HL-60/S4 treated with phorbol 12-myristate 13-acetate at 8.2 ng/mL for 4 days and 3 days (cell line): ENCODE measurements around the gene TNFRSF1B.

Experiments
- in situ Hi-C: fragments of 300-500 bp; cut with MboI; formaldehyde crosslinking; loops from 2 replicates; pipeline ENCODE4 v1.15.0; 2022; ENCODE audit warnings: low sequenced_read_pairs

TNFRSF1B gene

DNA sequence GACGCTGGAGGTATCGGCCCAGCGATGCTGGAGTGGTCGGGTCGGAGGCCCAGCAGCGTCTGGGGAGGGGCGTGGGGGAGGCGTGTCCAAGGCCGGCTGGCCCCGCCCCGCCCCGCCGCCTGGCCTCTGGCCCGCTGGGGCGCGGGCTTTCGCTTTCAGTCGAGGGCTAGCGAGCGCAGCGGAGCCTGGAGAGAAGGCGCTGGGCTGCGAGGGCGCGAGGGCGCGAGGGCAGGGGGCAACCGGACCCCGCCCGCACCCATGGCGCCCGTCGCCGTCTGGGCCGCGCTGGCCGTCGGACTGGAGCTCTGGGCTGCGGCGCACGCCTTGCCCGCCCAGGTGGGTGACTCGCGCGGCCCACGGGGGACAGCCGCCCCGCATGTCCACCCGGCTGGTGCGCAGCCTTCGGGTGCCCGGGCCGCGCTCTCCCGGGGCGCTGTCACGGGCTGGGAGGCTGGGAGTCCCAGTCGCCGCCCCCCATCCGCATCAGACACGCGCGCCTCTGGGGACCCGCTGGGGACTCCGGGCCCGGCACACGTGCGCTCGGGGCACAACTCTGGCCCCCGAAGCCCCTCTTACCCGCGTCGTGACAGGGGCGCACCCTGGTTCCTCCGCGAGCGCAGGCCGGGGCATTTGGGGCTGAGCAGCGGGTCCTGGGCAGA, at the start of gene TNFRSF1B:
TSS of gene TNFRSF1B (plus strand) at position 158 of the 659 bp plus-strand sequence. CDS start at position 259, 101 bp downstream.
- in situ Hi-C loops, result no loop called here

DNA sequence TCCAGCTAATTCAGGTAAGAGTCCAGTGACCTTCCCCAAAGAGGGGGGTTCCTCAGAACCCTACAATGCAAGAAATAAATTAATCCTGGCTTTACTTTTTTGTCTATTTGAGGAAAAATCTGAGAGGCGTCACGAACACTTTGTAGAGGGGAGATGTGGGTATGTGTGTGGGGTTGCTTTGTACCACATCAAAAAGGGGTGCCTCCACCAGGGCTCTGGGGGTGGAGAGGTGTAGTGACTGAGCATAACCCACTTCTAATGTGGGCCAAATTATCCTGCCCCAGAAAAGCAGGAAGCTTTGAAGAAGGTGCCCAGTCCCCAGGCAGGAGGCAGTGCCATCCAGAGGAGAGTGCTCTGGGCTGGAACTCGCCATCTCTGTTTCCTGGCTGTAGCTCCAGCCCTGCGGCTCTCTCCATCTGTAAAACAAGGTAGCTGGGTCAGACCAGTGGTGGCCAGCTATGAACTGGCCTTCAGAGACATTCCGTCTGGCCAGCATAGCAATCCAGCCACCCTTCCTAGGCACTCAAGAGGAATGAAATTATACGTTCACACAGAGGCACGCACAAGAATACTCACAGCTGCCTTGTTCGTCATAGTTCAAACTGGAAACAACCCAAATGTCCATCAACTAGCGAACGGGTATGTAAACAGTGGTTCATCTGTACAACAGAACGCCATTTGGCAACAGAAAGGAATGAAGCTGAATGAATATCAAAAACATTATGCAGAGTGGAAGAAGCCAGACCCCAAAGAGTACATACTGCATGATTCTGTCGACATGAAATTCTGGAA, 45.4 kb upstream of the TNFRSF1B start:
- in situ Hi-C loops, result loop anchor here (25.0 kb wide), 1 partner anchor 516 kb away; the partner anchor contains the start of gene AADACL4

DNA sequence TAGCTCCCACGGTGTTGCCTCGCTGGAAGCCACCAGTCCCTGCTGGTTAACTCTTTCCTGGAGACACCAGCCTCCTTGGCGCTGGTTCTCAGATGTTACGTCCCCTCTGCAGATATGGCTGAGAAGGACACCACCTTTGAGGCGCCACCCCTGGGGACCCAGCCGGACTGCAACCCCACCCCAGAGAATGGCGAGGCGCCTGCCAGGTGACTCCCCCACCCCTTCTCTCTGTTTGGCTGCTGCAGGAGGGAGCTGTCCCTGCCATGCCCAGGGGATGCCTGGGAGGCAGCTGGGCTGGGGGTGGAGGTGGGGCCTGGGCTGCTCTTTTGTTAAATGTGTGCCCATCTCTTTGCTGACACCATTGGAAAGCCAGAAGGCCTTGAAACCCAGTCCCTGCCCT, 43.6 kb upstream of the TNFRSF1B start:
- in situ Hi-C loops, result loop anchor here (25.0 kb wide), 1 partner anchor 514 kb away; the partner anchor contains the start of gene AADACL4

DNA sequence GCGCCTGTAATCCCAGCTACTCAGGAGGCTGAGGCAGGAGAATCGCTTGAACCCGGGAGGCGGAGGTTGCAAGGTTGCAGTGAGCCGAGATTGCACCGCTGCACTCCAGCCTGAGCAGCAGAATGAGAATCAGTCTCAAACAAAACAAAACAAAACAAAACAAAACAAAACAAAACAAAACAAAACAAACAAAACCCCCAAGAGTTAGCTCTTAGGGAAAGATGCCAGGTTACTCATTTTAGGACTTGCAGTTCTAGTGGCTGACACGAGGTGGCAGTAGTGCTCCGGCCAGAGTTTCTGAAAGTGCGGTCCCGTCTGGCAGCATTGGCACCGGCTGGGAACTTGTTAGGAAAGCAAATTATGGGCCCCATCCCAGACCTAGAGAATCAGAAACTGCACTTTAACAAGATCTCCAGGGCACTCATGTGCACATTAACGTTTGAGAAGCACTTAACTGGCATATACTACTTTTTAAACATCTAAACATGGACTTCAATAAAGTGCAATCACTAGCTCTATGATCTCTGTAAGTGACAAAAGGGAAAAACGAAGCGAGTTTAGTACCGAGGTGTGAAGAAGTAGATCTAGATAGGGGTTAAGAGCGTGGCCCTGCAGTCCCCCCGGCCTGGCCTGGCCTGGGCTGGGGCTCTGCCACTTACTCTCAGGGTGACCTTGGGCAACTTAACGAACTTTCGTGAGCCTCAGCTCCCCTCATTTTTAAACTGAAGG, 41.9 kb upstream of the TNFRSF1B start:
- in situ Hi-C loops, result loop anchor here (5.0 to 25.0 kb wide), 2 partner anchors 82 to 512 kb away; partner anchors contain the start of gene AADACL4

DNA sequence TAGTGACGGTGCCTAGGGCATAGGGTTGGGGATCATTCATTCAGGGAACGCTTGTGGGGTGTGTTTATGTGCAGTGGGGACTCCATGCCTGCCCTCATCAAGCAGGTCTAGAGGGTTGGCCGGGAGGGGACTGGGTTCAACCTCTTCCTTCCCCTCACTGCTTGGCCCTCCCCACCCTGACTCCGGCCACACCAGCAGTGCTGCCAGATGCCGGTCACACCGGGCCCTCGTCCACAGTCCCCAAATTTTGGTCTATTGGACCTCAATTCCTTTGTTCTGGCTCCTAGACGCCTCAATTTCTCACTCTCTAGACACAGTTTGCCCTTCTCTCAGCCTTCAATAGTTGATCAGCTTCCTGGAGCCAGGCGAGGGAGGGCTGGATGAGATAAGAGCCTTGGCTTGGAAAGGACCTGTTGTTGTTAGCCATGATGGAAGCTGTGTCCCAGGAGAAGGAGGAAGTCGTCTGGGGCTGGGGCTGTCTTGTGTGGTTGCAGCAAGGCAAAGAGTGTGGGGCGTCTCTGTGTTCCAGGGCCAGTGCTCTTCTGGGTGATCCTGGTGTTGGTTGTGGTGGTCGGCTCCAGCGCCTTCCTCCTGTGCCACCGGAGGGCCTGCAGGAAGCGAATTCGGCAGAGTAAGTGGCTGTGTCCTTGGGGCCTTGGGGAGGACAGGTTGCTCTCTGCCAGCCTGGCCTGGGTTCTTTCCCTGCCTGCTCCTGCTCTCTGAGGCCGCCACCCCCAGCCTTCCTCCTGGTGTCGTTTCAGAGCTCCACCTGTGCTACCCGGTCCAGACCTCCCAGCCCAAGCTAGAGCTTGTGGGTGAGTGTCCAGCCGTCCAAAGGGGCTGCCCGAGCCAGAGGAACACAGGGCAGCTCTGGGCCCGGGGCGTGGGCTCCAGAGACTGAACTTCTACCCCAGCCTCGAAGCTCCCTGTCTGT, 41.1 kb upstream of the TNFRSF1B start:
- in situ Hi-C loops, result loop anchor here (5.0 kb wide), 1 partner anchor 82 kb away; no protein-coding TSS in a partner anchor

DNA sequence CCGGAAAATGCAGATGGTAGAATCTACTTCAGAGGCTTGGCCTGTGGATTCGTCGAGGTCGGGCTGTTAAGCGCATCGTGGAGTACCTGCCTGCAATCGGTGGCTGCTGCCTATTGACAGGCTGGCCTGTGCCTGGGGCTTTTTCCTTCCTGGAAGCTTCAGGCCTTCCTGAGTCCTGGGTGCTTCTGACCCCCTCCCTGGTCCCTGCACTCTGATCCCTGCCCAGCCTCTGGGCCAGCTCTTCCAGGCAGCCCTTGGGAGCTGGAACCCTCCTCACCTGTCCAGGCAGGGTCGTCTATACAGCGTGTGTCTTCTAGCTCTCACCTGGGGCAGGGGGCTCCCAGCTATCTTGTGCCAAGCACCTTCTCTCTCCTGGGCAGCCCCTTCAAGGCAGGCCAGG, 40.0 kb upstream of the TNFRSF1B start:
- in situ Hi-C loops, result loop anchor here (5.0 kb wide), 1 partner anchor 81 kb away; no protein-coding TSS in a partner anchor

DNA sequence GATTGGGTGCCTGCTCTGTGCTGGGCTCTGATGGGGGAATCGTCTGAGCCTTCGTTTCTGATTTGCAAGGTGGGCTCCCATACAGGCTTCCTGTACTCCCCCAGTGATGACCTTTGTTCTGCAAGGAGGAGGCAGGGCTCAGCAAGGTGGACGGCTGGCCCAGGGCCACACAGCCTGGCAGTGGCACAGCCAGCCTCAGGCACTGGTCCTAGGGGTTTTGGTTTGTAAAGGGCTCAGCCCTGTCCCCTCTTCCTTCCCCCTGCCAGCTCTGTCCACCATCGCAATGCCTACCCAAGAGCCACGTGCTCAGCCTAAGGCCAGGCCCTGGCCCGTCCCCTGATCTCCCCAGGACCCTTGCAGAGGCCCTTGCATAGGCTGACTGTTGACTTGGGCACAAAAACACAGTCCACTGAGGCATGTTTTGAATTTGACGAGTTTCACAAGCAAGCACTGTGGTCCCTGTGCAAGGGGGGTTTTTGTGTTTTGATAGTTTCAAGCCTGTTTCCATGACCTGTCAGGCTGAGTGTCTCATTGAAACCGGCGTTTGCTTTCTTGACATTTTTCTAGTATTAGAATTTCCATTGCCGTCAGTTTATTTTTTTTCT, 39.5 kb upstream of the TNFRSF1B start:
- in situ Hi-C loops, result loop anchor here (5.0 kb wide), 1 partner anchor 80 kb away; no protein-coding TSS in a partner anchor

DNA sequence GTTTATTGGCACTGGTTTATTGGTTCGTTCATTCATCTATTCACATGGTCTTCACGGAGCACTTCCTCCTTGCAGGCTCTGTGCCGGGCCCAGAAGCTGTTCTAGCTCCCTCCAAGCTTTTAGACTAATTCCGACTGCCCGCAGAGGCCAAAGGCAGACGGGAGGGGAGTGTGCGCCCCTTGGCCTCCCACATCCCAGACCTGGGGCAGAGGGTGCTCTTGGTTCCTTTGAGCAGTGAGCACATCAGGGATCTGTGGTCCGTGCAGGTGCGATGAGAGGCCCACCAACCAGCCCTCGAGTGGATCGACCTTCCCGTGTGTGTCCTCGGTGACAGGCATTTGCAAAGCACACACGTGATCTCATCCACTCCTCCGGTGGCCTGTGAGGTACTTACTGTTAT, 38.7 kb upstream of the TNFRSF1B start:
- in situ Hi-C loops, result loop anchor here (5.0 kb wide), 1 partner anchor 79 kb away; no protein-coding TSS in a partner anchor

DNA sequence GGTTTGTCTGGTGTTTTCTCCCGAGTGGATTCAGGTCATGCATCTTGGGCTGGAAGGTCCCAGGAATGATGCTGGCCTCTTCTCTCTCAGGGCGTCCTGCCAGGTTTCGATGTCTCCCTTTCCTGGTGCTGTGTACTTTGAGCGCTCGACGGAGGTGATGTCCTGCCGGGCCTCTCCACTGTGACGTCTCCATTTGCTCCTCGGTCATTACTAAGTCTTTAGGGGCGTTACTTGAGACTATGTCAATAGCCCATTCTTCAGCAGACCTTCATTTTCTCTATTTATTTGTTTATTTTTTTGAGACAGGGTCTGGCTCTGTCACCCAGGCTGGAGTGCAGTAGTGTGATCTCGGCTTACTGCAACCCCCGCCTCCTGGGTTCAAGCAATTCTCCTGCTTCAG, 37.2 kb upstream of the TNFRSF1B start:
- in situ Hi-C loops, result loop anchor here (5.0 kb wide), 1 partner anchor 78 kb away; no protein-coding TSS in a partner anchor

DNA sequence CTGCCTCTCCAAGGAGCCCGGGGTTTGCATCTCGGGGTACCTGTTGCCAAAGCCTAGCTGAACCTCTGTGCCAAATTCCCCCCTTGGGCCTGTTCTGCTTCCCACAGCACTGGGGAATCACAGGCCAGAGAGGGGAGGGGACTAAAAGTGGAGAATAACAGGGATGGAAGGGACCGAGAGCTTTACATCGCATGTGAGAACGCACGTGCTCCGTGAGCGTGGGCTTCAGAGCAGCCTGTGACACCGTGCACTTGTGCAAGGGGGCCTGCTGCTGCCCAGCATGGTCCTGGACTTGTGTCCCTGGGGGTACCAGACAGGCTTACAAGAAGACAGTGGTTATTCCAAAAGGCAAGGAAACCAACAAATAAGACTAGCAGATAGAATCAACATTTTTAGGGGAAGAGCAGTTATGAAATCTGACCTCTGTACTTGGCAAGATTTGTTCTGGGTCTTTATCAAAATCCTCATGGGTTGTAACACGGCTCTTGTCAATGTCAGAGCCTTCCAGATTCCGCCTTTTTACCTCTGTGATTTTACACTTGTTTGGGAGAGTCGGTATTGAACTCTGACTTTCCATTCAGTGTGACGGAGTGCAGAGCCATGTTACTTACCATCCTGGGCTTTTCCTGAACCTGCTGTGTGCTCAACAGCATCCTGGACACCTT, 36.2 kb upstream of the TNFRSF1B start:
- in situ Hi-C loops, result no loop called here

DNA sequence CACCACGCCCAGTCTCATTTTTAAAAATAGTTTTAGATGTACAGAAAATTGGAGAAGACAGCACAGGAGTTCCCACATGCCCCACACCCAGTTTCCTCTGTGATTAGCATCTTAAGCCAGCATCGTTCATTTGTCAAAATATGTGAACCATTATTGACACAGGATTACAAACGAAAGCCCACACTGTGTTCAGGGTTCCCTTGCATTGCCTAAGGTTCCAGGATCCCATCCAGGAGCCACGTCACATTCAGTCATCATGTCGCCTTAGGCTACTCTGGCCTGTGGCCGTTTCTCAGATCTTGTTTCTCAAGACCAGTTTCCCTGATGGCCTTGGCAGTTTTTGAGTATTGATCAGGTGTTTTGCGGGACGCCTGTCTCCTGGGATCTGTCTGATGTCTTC, 34.7 kb upstream of the TNFRSF1B start:
- in situ Hi-C loops, result no loop called here

DNA sequence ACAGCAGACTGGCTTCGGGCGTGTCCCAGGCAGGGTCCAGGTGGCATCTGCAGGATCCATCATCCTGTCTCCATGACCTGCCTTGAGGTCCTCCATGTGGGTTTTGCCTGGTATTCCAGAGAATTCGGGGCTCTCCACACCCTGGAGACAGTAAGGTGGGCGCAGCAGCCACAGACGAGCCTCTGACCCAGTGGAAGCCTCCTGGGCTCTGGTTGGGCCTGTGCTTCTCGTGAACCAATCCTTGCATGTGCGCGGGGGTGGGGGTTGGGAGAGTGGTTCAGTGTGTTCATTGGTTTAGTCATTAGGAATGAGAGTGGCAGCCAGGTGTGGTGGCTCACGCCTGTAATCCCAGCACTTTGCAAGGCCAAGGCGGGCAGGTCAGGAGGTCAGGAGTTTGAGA, 32.1 kb upstream of the TNFRSF1B start:
- in situ Hi-C loops, result no loop called here

DNA sequence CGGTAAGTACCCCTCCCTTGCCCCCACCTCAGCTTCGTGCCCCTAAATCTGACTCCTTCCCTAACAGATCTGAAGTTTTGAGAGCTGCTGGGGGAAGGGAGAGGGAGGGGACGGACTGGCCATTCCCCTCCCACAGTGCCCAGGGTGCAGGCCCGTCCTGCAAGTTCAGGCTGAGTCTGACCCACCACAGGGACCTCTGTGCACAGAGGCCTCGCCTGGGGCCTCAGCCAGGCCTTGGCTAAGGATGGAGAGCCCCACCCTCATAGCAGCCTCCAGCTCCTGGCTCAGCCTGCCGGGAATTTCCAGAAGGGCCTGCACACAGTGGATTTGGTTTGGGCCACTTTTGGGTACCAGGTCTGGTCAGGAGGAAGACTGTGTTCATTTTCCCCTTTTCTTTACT, 31.2 kb upstream of the TNFRSF1B start:
- in situ Hi-C loops, result no loop called here

DNA sequence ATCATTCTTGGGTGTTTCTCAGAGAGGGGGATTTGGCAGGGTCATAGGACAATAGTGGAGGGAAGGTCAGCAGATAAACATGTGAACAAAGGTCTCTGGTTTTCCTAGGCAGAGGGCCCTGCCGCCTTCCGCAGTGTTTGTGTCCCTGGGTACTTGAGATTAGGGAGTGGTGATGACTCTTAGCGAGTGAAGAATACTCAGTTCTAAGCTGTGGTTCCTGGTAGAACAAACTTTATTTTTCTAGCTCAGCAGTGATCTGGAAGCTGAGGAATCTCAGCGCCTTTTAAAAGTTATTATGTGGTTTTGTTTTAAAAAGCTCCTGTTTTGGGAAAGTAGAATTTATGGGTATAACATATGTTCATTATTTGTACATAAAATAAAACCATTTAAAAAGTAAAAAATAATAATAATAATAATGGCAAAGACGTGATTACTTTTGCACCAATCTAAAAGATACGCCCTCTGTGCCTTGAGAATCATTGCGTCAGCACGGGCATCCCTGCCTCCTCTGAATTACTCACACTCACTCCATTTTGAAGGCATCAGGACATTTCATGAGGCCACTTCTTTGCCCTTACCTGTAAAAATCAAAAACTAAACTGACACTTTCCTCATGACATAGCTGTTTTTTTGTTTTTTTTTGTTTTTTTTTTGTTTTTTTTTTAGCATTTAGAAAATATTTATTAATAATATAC, 29.7 kb upstream of the TNFRSF1B start:
- in situ Hi-C loops, result no loop called here

DNA sequence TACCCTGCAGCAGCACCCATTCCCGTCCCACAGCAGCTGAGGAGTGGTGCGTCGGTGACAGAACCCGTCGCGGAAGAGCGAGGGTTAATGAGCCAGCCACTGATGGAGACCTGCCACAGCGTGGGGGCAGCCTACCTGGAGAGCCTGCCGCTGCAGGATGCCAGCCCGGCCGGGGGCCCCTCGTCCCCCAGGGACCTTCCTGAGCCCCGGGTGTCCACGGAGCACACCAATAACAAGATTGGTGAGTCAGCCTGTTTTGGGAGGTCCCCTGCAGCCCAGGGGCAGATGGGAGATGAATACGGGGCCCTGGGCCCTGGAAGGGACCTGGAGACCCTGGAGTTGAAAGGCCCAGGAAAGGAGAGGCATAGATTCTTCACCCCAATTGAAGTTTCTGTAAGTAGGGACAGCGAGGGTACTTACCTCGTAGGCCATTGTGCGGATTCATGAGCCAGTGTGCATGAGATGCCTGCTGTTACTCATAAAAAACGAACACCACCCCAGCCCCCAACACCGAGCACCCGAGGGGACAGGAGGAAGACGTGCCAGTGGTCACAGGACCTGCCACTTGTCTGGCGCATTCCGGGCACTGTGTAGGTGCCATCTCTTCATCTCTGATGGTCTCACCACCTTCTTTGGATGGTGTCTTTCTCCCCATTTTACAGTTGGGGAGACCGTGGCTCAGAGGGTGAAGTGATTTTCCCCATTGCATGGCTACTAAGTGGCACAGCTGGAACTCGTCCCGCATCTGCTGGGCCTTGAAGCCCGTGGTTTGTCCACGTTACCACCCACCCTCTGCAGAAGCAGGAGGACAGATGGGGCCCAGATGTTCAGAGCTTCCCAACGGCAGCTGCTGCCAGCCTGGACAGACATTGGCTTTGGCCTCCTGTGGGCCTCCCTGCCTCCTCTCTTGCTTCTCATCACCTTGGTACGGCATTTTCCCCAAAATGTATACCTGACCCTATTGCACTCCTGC, 28.3 kb upstream of the TNFRSF1B start:
- in situ Hi-C loops, result no loop called here

DNA sequence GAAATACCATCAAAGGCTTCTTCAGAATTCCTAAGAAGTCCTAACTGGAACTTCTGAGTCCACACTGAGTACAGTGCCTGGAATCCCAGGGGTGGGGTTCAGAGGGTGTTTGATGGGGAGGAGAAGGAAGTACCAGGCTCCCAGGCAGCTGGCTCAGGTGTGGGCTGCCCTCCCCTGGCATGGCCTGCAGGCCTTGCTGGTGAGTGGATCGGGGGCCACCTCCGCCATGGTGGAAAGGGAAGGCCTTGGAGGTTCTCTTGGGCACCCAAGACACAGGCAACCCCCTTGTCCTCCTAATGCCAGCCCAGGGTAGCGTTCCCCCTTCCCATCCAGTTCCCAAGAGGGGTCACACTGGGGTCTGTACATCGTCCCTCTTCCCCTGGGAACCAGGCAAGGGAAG, 26.8 kb upstream of the TNFRSF1B start:
- in situ Hi-C loops, result no loop called here

DNA sequence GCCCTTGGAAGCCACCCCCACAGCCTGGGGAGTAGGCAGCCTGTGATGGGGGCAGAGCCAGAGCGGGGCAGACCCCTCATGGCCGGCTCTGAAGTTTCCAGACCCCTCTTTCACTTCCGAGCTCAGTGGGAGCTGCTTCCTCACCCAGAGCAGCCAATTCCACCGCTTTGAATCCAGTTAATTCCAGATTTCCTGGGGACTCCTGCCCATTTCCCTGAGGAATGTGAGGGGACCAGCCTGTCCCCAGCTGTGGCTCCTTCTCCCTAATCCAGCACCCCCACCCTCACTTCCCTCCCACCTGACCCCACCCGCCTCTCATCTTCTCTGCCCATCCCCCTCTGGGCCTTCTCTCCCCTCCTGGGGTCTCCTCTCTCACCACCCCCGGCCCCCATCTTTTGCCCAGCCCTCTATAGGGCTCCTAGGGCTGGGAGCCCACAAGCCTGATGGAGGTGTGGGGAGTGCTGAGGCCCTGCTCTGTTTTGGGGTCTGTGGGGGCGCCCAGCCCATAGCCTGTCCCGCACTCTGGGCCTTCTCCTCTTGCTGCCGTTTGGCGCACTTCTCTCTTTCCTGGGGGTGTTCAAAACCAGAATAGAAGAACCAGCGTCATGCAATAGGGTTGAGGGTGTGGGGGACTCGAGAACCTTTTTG, 26.2 kb upstream of the TNFRSF1B start:
- in situ Hi-C loops, result no loop called here
